ENCODE results near the gene MORC4. TPM values are rescaled to one million over a fixed set of nuclear protein-coding genes. Genes with fewer than 3 reads are reported as not detected.

Gene MORC4
- polyA plus RNA-seq, 4 donors = 18.9 to 31.1 (median 23.4) TPM

- no peak for DNase-seq (ENCODE audit: low read depth in 4 of 4, low spot score in 3 of 4)
These were observed 46.0 kb downstream of the MORC4 start for GRCh38 chrX:106954041-106954440.

- no peak for DNase-seq (ENCODE audit: low read depth in 4 of 4, low spot score in 3 of 4)
These were observed 47.0 kb downstream of the MORC4 start for GRCh38 chrX:106952988-106953387.

- DNase-seq (ENCODE audit: low read depth in 4 of 4, low spot score in 3 of 4) = no peak
These were observed 47.5 kb downstream of the MORC4 start for GRCh38 chrX:106952538-106952937.

- no peak for DNase-seq (ENCODE audit: low read depth in 4 of 4, low spot score in 3 of 4)
These were observed 47.9 kb downstream of the MORC4 start for GRCh38 chrX:106952089-106952488.

- DNase-seq (ENCODE audit: low read depth in 4 of 4, low spot score in 3 of 4) = no peak
These were observed 48.8 kb downstream of the MORC4 start for GRCh38 chrX:106951230-106951629.

GRCh38 chrX:106950381-106950780 is 49.6 kb downstream of the MORC4 start:
- DNase-seq (ENCODE audit: low read depth in 4 of 4, low spot score in 3 of 4) = no peak

GRCh38 chrX:106949366-106949765 is 50.6 kb downstream of the MORC4 start:
- DNase-seq (ENCODE audit: low read depth in 4 of 4, low spot score in 3 of 4) = no peak

- no peak for DNase-seq (ENCODE audit: low read depth in 4 of 4, low spot score in 3 of 4)
These were observed 51.4 kb downstream of the MORC4 start for GRCh38 chrX:106948641-106949040.

GRCh38 chrX:106946464-106946863 is 53.5 kb downstream of the MORC4 start:
- DNase-seq (ENCODE audit: low read depth in 4 of 4, low spot score in 3 of 4) = no peak

GRCh38 chrX:106940068-106940467 is 59.9 kb downstream of the MORC4 start:
- no peak for DNase-seq (ENCODE audit: low read depth in 4 of 4, low spot score in 3 of 4)

GRCh38 chrX:106939566-106939965 is 60.4 kb downstream of the MORC4 start:
- no peak for DNase-seq (ENCODE audit: low read depth in 4 of 4, low spot score in 3 of 4)

- no peak for DNase-seq (ENCODE audit: low read depth in 4 of 4, low spot score in 3 of 4)
These were observed 63.8 kb downstream of the MORC4 start for GRCh38 chrX:106936246-106936645.

GRCh38 chrX:106935175-106935574 is 64.8 kb downstream of the MORC4 start:
- DNase-seq (ENCODE audit: low read depth in 4 of 4, low spot score in 3 of 4) = no peak

- DNase-seq (ENCODE audit: low read depth in 4 of 4, low spot score in 3 of 4) = no peak
These were observed 66.5 kb downstream of the MORC4 start for GRCh38 chrX:106933538-106933961.

- no peak for DNase-seq (ENCODE audit: low read depth in 4 of 4, low spot score in 3 of 4)
These were observed 67.0 kb downstream of the MORC4 start for GRCh38 chrX:106932960-106933537.

- no peak for DNase-seq (ENCODE audit: low read depth in 4 of 4, low spot score in 3 of 4)
These were observed 67.5 kb downstream of the MORC4 start for GRCh38 chrX:106932492-106932923.

- DNase-seq (ENCODE audit: low read depth in 4 of 4, low spot score in 3 of 4) = no peak
These were observed 68.1 kb downstream of the MORC4 start for GRCh38 chrX:106931831-106932491.

GRCh38 chrX:106928227-106928626 is 71.8 kb downstream of the MORC4 start:
- DNase-seq (ENCODE audit: low read depth in 4 of 4, low spot score in 3 of 4) = no peak

- DNase-seq (ENCODE audit: low read depth in 4 of 4, low spot score in 3 of 4) = no peak
These were observed 72.3 kb downstream of the MORC4 start for GRCh38 chrX:106927700-106928099.

- no peak for DNase-seq (ENCODE audit: low read depth in 4 of 4, low spot score in 3 of 4)
These were observed 73.0 kb downstream of the MORC4 start for GRCh38 chrX:106927023-106927422.

- no peak for DNase-seq (ENCODE audit: low read depth in 4 of 4, low spot score in 3 of 4)
These were observed 78.4 kb downstream of the MORC4 start for GRCh38 chrX:106921637-106922036.

GRCh38 chrX:106919932-106920452 is 80.0 kb downstream of the MORC4 start, which contains the start of gene CLDN2:
TSS of gene CLDN2 (plus strand) at chrX:106920402. CDS start at chrX:106928229, 7,827 bp downstream.
- no peak for DNase-seq (ENCODE audit: low read depth in 4 of 4, low spot score in 3 of 4)
